Left lung (tissue), 10 donors: ENCODE results near the gene MTHFR. TPM values are rescaled to one million over a fixed set of nuclear protein-coding genes. Genes with fewer than 3 reads are reported as not detected.
A peak's percentile ranks its signal among the peaks of the same experiment; 100 is the strongest.

ENCODE experiments used
- ATAC-seq: fragments of 200-7000 bp; cut with Tn5 transposase; one replicate; pipeline ENCODE4 v1.9.1; 2020; ENCODE audit warnings: moderate library complexity
- DNase-seq, 4 donors: peaks; one replicate each; pipeline ENCODE4 v3.0.0-alpha.2; 2013 to 2020
- H3K27ac ChIP-seq, 2 donors: fragments of 200-600 bp; sonication (generic) in 1 of 2; one replicate each; pipeline versions ENCODE4 v1.5.0 to v1.8.0; 2020 to 2021
- H3K27me3 ChIP-seq, 2 donors: fragments of 200-600 bp; sonication (generic) in 1 of 2; one replicate each; pipeline versions ENCODE4 v1.5.0 to v1.8.0; 2020 to 2021
- H3K36me3 ChIP-seq, 2 donors: fragments of 200-600 bp; sonication (generic) in 1 of 2; one replicate each; pipeline versions ENCODE4 v1.5.0 to v1.8.0; 2020 to 2021
- H3K4me1 ChIP-seq, 2 donors: fragments of 200-600 bp; one replicate each; pipeline ENCODE4 v1.8.0; 2021
- H3K4me3 ChIP-seq, 2 donors: fragments of 200-600 bp; sonication (generic) in 1 of 2; one replicate each; pipeline versions ENCODE4 v1.5.0 to v1.8.0; 2020 to 2021; ENCODE audit warnings: mild to moderate bottlenecking in 1 of 2
- H3K9me3 ChIP-seq, 2 donors: fragments of 200-600 bp; sonication (generic) in 1 of 2; one replicate each; pipeline versions ENCODE4 v1.5.0 to v1.8.0; 2020 to 2021
- intact Hi-C, 2 donors: fragments of 100-400 bp; cut with DNase I; formaldehyde crosslinking; loops; one replicate each; pipeline versions ENCODE4 v1.11.2 to v1.14.2; 2022
- polyA plus RNA-seq, 6 donors: library from polyadenylated mRNA; unstranded; fragments of 120-200 nt; gene quantifications; one replicate each; pipeline ENCODE4 v1.2.1, GENCODE V29; 2013; ENCODE audit not compliant: insufficient read length in 6 of 6
- total RNA-seq, 2 donors: library from RNA; stranded (reverse); fragmentation: NEBNext Ultra II Directional; extraction: Animal tissue kit (Norgen Biotek cat#: 25700); gene quantifications; one replicate each; pipeline ENCODE4 v1.2.1, GENCODE V29; 2021
- TF ChIP-seq, protein P1 (sequence below), 2 donors: fragments of 200-600 bp; sonication (generic) in 1 of 2; IDR thresholded peaks; one replicate each; pipeline versions ENCODE4 v1.5.0 to v1.8.0; 2021; ENCODE audit warnings: antibody characterized with exemption in 2 of 2
- donor health status: DM: no; HTN: yes; CAD: no.
- donor health status: DM: no; HTN: no; CAD: no.

Gene MTHFR
- total and polyA plus RNA-seq, 8 donors = 16.5 to 44.5 (median 25.5) TPM

DNA sequence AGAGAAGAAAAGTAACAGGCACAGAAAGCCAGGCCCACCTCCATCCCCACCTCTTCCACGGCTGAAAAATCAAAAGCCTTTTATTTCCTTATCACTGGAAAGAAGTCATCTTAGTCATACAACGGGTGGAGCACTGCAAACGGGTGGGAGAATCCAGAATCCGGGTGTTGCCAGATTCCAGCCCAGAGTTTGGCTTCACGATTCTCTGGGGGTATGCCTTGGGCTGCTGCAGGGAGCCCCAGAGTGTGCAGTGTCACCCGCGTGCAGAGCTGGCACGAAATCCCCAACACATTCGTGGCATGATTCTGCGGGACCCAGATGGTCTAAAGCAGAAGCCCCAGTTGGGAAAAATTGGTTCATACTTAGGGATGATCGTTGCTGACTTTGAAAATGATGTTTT, 44.4 kb upstream of the MTHFR start:
- Histone ChIP-seq H3K4me1 (no peaks in the 10 kb centered on the region), H3K9me3 (no peaks in the 10 kb centered on the region), H3K4me3 (no peak overlapping the region), H3K36me3 (peaks cover 0 to 23% of the 10 kb centered on the region in 2 donors), H3K27ac (no peak overlapping the region), H3K27me3 (peaks cover 0 to 26% of the 10 kb centered on the region in 2 donors)
- TF ChIP-seq, protein P1, sequence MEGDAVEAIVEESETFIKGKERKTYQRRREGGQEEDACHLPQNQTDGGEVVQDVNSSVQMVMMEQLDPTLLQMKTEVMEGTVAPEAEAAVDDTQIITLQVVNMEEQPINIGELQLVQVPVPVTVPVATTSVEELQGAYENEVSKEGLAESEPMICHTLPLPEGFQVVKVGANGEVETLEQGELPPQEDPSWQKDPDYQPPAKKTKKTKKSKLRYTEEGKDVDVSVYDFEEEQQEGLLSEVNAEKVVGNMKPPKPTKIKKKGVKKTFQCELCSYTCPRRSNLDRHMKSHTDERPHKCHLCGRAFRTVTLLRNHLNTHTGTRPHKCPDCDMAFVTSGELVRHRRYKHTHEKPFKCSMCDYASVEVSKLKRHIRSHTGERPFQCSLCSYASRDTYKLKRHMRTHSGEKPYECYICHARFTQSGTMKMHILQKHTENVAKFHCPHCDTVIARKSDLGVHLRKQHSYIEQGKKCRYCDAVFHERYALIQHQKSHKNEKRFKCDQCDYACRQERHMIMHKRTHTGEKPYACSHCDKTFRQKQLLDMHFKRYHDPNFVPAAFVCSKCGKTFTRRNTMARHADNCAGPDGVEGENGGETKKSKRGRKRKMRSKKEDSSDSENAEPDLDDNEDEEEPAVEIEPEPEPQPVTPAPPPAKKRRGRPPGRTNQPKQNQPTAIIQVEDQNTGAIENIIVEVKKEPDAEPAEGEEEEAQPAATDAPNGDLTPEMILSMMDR (IDR thresholded peaks at IDR 0.05) = no peak
- intact Hi-C loops = no loop called here
- ATAC-seq = no peak
- DNase-seq = peak in 1 of 4 donors; percentile 11

DNA sequence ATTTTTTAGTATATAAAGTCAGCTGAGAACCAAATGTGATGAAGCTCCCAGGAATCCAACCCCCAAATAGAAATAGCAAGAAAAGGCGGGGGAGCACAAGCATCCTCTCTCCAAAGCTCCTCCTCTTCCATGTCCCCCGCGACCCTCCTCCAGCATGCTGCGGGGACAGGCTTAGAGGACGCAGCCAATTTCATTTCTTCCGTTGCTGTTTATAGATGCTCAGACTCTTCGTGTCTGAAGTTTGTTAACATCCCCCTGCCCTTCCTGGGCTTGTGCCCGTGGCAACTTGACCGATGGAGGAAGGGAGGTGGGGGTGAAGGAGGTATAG, 42.6 kb upstream of the MTHFR start:
- H3K36me3 ChIP-seq = peaks cover 0 to 41% of the 10 kb centered on the region in 2 donors
- intact Hi-C loops = loop anchor here (10.0 kb wide), 2 partner anchors 46 to 126 kb away; no protein-coding TSS in a partner anchor
- ATAC-seq = no peak
- no peaks in the 10 kb centered on the region for H3K9me3 ChIP-seq
- peak in 1 of 4 donors; percentile 22 for DNase-seq
- no peak overlapping the region for H3K27ac ChIP-seq
- H3K27me3 ChIP-seq = peaks cover 0 to 8% of the 10 kb centered on the region in 2 donors
- H3K4me3 ChIP-seq = no peak overlapping the region
- peaks cover 0 to 5% of the 10 kb centered on the region in 2 donors for H3K4me1 ChIP-seq
- TF ChIP-seq, protein P1 (IDR thresholded peaks at IDR 0.05) = no peak

DNA sequence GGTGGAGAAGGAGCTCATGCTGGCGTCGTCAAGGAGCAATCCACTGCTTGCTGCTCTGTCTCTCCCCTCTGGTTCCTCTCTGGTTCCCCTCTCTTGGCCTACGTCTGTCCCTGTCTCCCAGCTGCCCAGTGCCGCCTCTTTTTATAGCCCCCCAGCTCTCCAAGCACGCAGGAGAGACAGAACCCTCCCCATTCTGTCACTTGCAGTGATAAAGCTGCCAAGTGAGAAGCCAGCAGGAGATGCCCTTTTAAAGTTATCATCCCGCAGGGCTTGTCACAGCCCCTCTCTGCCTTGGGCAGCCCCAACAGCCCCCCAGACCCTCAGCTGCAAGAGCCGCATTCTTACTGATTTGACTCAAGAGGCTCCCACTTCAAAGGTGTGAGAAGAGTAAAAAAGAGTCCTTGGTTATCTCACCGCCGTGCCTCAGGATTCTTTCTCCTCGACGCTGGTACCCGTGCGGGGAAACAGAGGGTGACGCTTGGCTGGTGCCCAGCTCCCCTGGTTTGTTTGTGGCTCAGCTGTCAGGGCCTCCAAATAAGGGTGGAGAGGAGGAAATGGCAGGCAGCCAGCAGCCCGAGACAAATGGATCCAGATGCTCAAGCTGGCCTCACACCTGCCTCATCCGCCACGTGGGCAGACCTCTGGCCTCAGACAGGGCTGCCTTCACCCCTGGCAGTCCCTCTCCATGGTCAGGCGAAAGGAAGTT, 42.1 kb upstream of the MTHFR start, which contains the start of gene NPPA:
Gene NPPA, minus strand, starts transcription at position 117 of the 706 bp plus-strand sequence. Its CDS starts 99 bp downstream, at position 18.
- DNase-seq = peak in 1 of 4 donors; percentile 37
- Histone ChIP-seq H3K4me3 (no peak within 1 kb of the TSS), H3K36me3 (peaks cover 0 to 42% of the 10 kb centered on the region in 2 donors), H3K27me3 (peaks cover 0 to 2% of the 10 kb centered on the region in 2 donors), H3K27ac (no peak within 1 kb of the TSS), H3K4me1 (peaks cover 0 to 10% of the 10 kb centered on the region in 2 donors), H3K9me3 (no peaks in the 10 kb centered on the region)
- TF ChIP-seq, protein P1 (IDR thresholded peaks at IDR 0.05) = no peak
- no peak for ATAC-seq
- intact Hi-C loops = loop anchor here (10.0 kb wide), 2 partner anchors 47 to 127 kb away; no protein-coding TSS in a partner anchor

DNA sequence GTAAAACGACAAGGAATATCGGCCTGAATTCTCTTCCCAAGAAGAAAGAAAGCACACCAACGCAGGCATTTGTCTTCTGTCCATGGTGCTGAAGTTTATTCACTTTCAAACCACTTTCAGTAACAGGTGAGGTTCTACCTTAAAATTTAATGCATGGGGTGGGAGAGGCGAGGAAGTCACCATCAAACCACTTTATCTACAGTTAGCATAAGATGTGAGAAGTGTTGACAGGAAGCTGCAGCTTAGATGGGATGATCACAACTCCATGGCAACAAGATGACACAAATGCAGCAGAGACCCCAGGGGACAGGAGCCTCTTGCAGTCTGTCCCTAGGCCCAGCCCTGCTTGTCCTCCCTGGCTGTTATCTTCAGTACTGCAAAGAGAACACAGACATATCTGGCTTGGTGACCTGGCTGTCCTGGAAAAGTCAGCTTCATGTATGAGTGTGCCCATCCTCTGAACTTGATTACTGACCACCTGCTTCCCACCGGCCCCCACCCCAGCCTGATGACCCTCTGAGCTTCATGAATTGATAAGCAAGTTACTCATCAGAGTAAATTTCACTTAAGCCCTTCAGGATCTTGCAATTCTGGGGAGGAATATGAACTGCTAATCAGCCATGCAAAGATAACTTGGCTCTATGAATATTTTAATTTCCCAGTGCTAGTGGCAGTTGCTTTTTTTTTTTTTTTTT, 40.0 kb upstream of the MTHFR start:
- Histone ChIP-seq H3K27ac (no peak overlapping the region), H3K9me3 (no peaks in the 10 kb centered on the region), H3K27me3 (no peaks in the 10 kb centered on the region), H3K36me3 (peaks cover 0 to 62% of the 10 kb centered on the region in 2 donors), H3K4me3 (no peak overlapping the region), H3K4me1 (peaks cover 0 to 28% of the 10 kb centered on the region in 2 donors)
- TF ChIP-seq, protein P1 (IDR thresholded peaks at IDR 0.05) = no peak
- ATAC-seq (no peak), DNase-seq (peak in 1 of 4 donors; percentile 32)
- intact Hi-C loops = loop anchor here (10.0 kb wide), 2 partner anchors 49 to 129 kb away; no protein-coding TSS in a partner anchor
